Measurements from ENCODE around the gene ARFGAP1.

Gene ARFGAP1

GRCh38 chr20:63273635-63274380 lies 1.2 kb downstream of the ARFGAP1 start:
- H3K36me3 ChIP-seq (ENCODE audit: insufficient read depth, low read length), result peaks cover 18% of the 10 kb centered on the region; the same call in 1 of the 2 replicates
- H3K9ac ChIP-seq (ENCODE audit: low read depth, low read length), result peak overlapping the region; percentile 68
- peaks cover 4% of the 10 kb centered on the region; the same call in 1 of the 2 replicates for H3K4me1 ChIP-seq (ENCODE audit: insufficient read depth, low read length)

GRCh38 chr20:63274381-63275228 lies 2.0 kb downstream of the ARFGAP1 start:
- Histone ChIP-seq H3K9ac (ENCODE audit: low read depth, low read length) (no peak overlapping the region), H3K4me1 (ENCODE audit: insufficient read depth, low read length) (no peaks in the 10 kb centered on the region; the same call in 1 of the 2 replicates), H3K9me3 (ENCODE audit: control insufficient read depth, insufficient read depth, low read length) (no peaks in the 10 kb centered on the region), H3K36me3 (ENCODE audit: insufficient read depth, low read length) (peaks cover 21% of the 10 kb centered on the region; the same call in 1 of the 2 replicates)

More at GRCh38 chr20:63273635-63274380, 1.2 kb downstream of the ARFGAP1 start:
- no peaks in the 10 kb centered on the region for H3K9me3 ChIP-seq (ENCODE audit: control insufficient read depth, insufficient read depth, low read length)

- Histone ChIP-seq H3K9me3 (ENCODE audit: control insufficient read depth, insufficient read depth, low read length) (no peaks in the 10 kb centered on the region), H3K36me3 (ENCODE audit: insufficient read depth, low read length) (peaks cover 21% of the 10 kb centered on the region; the same call in 1 of the 2 replicates), H3K4me1 (ENCODE audit: insufficient read depth, low read length) (no peaks in the 10 kb centered on the region; the same call in 1 of the 2 replicates), H3K9ac (ENCODE audit: low read depth, low read length) (no peak overlapping the region)
Observed at GRCh38 chr20:63275825-63276224, 3.2 kb downstream of the ARFGAP1 start.

- no peaks in the 10 kb centered on the region for H3K9me3 ChIP-seq (ENCODE audit: control insufficient read depth, insufficient read depth, low read length)
- H3K36me3 ChIP-seq (ENCODE audit: insufficient read depth, low read length), result peaks cover 21% of the 10 kb centered on the region; the same call in 1 of the 2 replicates
- H3K9ac ChIP-seq (ENCODE audit: low read depth, low read length), result no peak overlapping the region
- H3K4me1 ChIP-seq (ENCODE audit: insufficient read depth, low read length), result no peaks in the 10 kb centered on the region; the same call in 1 of the 2 replicates
Observed at GRCh38 chr20:63276956-63277355, 4.3 kb downstream of the ARFGAP1 start.

- H3K36me3 ChIP-seq (ENCODE audit: insufficient read depth, low read length), result peaks cover 21% of the 10 kb centered on the region; the same call in 1 of the 2 replicates
- no peaks in the 10 kb centered on the region; the same call in 1 of the 2 replicates for H3K4me1 ChIP-seq (ENCODE audit: insufficient read depth, low read length)
- no peak overlapping the region for H3K9ac ChIP-seq (ENCODE audit: low read depth, low read length)
- no peaks in the 10 kb centered on the region for H3K9me3 ChIP-seq (ENCODE audit: control insufficient read depth, insufficient read depth, low read length)
Observed at GRCh38 chr20:63277466-63278272, 5.1 kb downstream of the ARFGAP1 start.

GRCh38 chr20:63278661-63279060 lies 6.0 kb downstream of the ARFGAP1 start:
- Histone ChIP-seq H3K4me1 (ENCODE audit: insufficient read depth, low read length) (no peaks in the 10 kb centered on the region; the same call in 1 of the 2 replicates), H3K36me3 (ENCODE audit: insufficient read depth, low read length) (peaks cover 21% of the 10 kb centered on the region; the same call in 1 of the 2 replicates), H3K9ac (ENCODE audit: low read depth, low read length) (no peak overlapping the region), H3K9me3 (ENCODE audit: control insufficient read depth, insufficient read depth, low read length) (no peaks in the 10 kb centered on the region)

- H3K9me3 ChIP-seq (ENCODE audit: control insufficient read depth, insufficient read depth, low read length), result no peaks in the 10 kb centered on the region
- no peaks in the 10 kb centered on the region for H3K4me1 ChIP-seq (ENCODE audit: insufficient read depth, low read length)
- peaks cover 21% of the 10 kb centered on the region; the same call in 1 of the 2 replicates for H3K36me3 ChIP-seq (ENCODE audit: insufficient read depth, low read length)
- no peak overlapping the region for H3K9ac ChIP-seq (ENCODE audit: low read depth, low read length)
Observed at GRCh38 chr20:63279931-63280330, 7.3 kb downstream of the ARFGAP1 start.

GRCh38 chr20:63280371-63280770 lies 7.8 kb downstream of the ARFGAP1 start:
- no peaks in the 10 kb centered on the region for H3K9me3 ChIP-seq (ENCODE audit: control insufficient read depth, insufficient read depth, low read length)
- no peaks in the 10 kb centered on the region for H3K4me1 ChIP-seq (ENCODE audit: insufficient read depth, low read length)
- peaks cover 21% of the 10 kb centered on the region; the same call in 1 of the 2 replicates for H3K36me3 ChIP-seq (ENCODE audit: insufficient read depth, low read length)
- no peak overlapping the region for H3K9ac ChIP-seq (ENCODE audit: low read depth, low read length)

GRCh38 chr20:63280929-63281545 lies 8.4 kb downstream of the ARFGAP1 start:
- peaks cover 17% of the 10 kb centered on the region; the same call in 1 of the 2 replicates for H3K36me3 ChIP-seq (ENCODE audit: insufficient read depth, low read length)

GRCh38 chr20:63281742-63282665 lies 9.4 kb downstream of the ARFGAP1 start:
- no peaks in the 10 kb centered on the region for H3K4me1 ChIP-seq (ENCODE audit: insufficient read depth, low read length)
- peaks cover 9% of the 10 kb centered on the region; the same call in 1 of the 2 replicates for H3K36me3 ChIP-seq (ENCODE audit: insufficient read depth, low read length)
- H3K9ac ChIP-seq (ENCODE audit: low read depth, low read length), result no peak overlapping the region
- H3K9me3 ChIP-seq (ENCODE audit: control insufficient read depth, insufficient read depth, low read length), result no peaks in the 10 kb centered on the region

More at GRCh38 chr20:63280929-63281545, 8.4 kb downstream of the ARFGAP1 start:
- Histone ChIP-seq H3K9me3 (ENCODE audit: control insufficient read depth, insufficient read depth, low read length) (no peaks in the 10 kb centered on the region), H3K9ac (ENCODE audit: low read depth, low read length) (no peak overlapping the region), H3K4me1 (ENCODE audit: insufficient read depth, low read length) (no peaks in the 10 kb centered on the region)

GRCh38 chr20:63282946-63283345 lies 10.3 kb downstream of the ARFGAP1 start:
- Histone ChIP-seq H3K36me3 (ENCODE audit: insufficient read depth, low read length) (peaks cover 9% of the 10 kb centered on the region; the same call in 1 of the 2 replicates), H3K4me1 (ENCODE audit: insufficient read depth, low read length) (no peaks in the 10 kb centered on the region), H3K9me3 (ENCODE audit: control insufficient read depth, insufficient read depth, low read length) (no peaks in the 10 kb centered on the region), H3K9ac (ENCODE audit: low read depth, low read length) (no peak overlapping the region)

GRCh38 chr20:63283397-63284082 lies 10.9 kb downstream of the ARFGAP1 start:
- Histone ChIP-seq H3K36me3 (ENCODE audit: insufficient read depth, low read length) (peaks cover 6% of the 10 kb centered on the region; the same call in 1 of the 2 replicates), H3K9ac (ENCODE audit: low read depth, low read length) (no peak overlapping the region), H3K4me1 (ENCODE audit: insufficient read depth, low read length) (no peaks in the 10 kb centered on the region), H3K9me3 (ENCODE audit: control insufficient read depth, insufficient read depth, low read length) (no peaks in the 10 kb centered on the region)
